Vagina (tissue), 2 donors: Measurements from ENCODE around the gene OTP. TPM values are rescaled to one million over a fixed set of nuclear protein-coding genes. Genes with fewer than 3 reads are reported as not detected.
A peak's percentile ranks its signal among the peaks of the same experiment; 100 is the strongest.

Experiments
- DNase-seq, 2 donors: peaks; one replicate each; pipeline ENCODE4 v3.0.0-alpha.2; 2017; ENCODE audit errors: extremely low spot score in 2 of 2
- H3K27ac ChIP-seq: fragments of 200-600 bp; sonication (generic); one replicate; pipeline ENCODE4 v1.5.1; 2019
- H3K27me3 ChIP-seq: fragments of 200-600 bp; sonication (generic); one replicate; pipeline ENCODE4 v1.5.1; 2019
- H3K36me3 ChIP-seq, 2 donors: fragments of 200-600 bp; sonication (generic); one replicate each; pipeline ENCODE4 v1.5.1; 2017 to 2019
- H3K4me1 ChIP-seq: fragments of 200-600 bp; sonication (generic); one replicate; pipeline ENCODE4 v1.5.1; 2019
- H3K4me3 ChIP-seq, 2 donors: fragments of 200-600 bp; sonication (generic); 1 replicate in 1 of 2; 2 replicates in 1 of 2; pipeline ENCODE4 v1.5.1; 2016 to 2019
- H3K9me3 ChIP-seq: fragments of 200-600 bp; sonication (generic); one replicate; pipeline ENCODE4 v1.5.1; 2019
- CTCF ChIP-seq, 3 experiments: fragments of 450-650 bp in 2 of 3; fragments of 200-600 bp in 1 of 3; sonication (generic) in 1 of 3; IDR thresholded peaks; one replicate each; pipeline ENCODE4 v1.5.1; 2017 to 2019; ENCODE audit warnings: antibody characterized with exemption in 3 of 3, mild to moderate bottlenecking in 2 of 3, moderate library complexity in 2 of 3
- POLR2A ChIP-seq, 2 donors: fragments of 450-650 bp; IDR thresholded peaks; one replicate each; pipeline ENCODE4 v1.6.1; 2017; ENCODE audit warnings: antibody characterized with exemption in 2 of 2, mild to moderate bottlenecking in 2 of 2, moderate library complexity in 2 of 2
- POLR2AphosphoS5 ChIP-seq, 2 donors: sonication (generic); formaldehyde crosslinking; IDR thresholded peaks; one replicate each; pipeline ENCODE4 v1.9.0; 2017; ENCODE audit warnings: antibody characterized with exemption in 2 of 2, mild to moderate bottlenecking in 2 of 2, low read depth in 1 of 2; ENCODE audit not compliant: insufficient read depth in 1 of 2
- intact Hi-C: fragments of 100-400 bp; cut with DNase I; formaldehyde crosslinking; loops from one replicate; pipeline ENCODE4 v1.15.1; 2023
- total RNA-seq: library from RNA; depleted of rRNA; stranded (reverse); fragments of >200 nt; gene quantifications from one replicate; pipeline ENCODE4 v1.2.3, GENCODE V29; 2016

The OTP gene
- total RNA-seq, 1 donor from 2014 or later: not detected

DNA sequence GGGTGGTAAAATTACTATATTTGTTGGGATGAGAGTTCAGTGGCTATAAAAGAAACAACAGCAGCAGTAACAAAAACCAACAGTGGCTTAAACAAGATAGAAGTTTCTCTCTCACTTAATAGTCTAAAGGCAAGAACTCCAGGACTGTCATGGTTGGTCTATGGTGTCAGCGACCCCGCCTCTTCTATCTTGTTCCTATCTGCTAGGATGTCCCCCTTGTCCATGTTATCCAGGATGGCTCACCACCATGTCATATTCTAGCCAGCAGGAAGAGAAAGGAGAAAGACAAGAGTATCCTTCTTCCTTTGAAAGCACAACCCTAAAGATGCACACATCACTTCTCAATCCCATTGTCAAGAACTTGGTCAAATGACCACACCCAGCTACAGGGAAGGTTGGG lies 11.3 kb upstream of the OTP start:
- intact Hi-C loops: no loop called here
- Histone ChIP-seq H3K27me3 (no peaks in the 10 kb centered on the region), H3K27ac (no peak overlapping the region), H3K4me1 (no peaks in the 10 kb centered on the region), H3K4me3 (no peak overlapping the region), H3K9me3 (no peaks in the 10 kb centered on the region), H3K36me3 (no peaks in the 10 kb centered on the region)
- no peak for TF ChIP-seq POLR2AphosphoS5 (IDR thresholded peaks at IDR 0.05; ENCODE audit: insufficient read depth in 1 of 2, low read depth in 1 of 2)
- TF ChIP-seq CTCF (IDR thresholded peaks at IDR 0.05): no peak
- no peak for TF ChIP-seq POLR2A (IDR thresholded peaks at IDR 0.05)
- peak in 1 of 2 donors; percentile 60 for DNase-seq

- no peak overlapping the region for H3K4me3 ChIP-seq
- H3K27ac ChIP-seq: no peak overlapping the region
- DNase-seq: no peak
- no peaks in the 10 kb centered on the region for H3K36me3 ChIP-seq
- H3K4me1 ChIP-seq: peaks cover under 1% of the 10 kb centered on the region
- peaks cover 7% of the 10 kb centered on the region for H3K27me3 ChIP-seq
- TF ChIP-seq POLR2A (IDR thresholded peaks at IDR 0.05) (no peak), POLR2AphosphoS5 (IDR thresholded peaks at IDR 0.05; ENCODE audit: insufficient read depth in 1 of 2, low read depth in 1 of 2) (no peak), CTCF (IDR thresholded peaks at IDR 0.05) (no peak)
- H3K9me3 ChIP-seq: no peaks in the 10 kb centered on the region
- intact Hi-C loops: no loop called here
Observed at GRCh38 chr5:77645995-77646639, 7.6 kb upstream of the OTP start.

GRCh38 chr5:77645158-77645994 lies 6.9 kb upstream of the OTP start:
- intact Hi-C loops: no loop called here
- Histone ChIP-seq H3K36me3 (no peaks in the 10 kb centered on the region), H3K4me1 (peaks cover 8% of the 10 kb centered on the region), H3K27ac (no peak overlapping the region), H3K4me3 (peak overlapping the region in 1 of 2 donors; percentile 31), H3K9me3 (no peaks in the 10 kb centered on the region), H3K27me3 (peaks cover 13% of the 10 kb centered on the region)
- TF ChIP-seq CTCF (IDR thresholded peaks at IDR 0.05) (no peak), POLR2AphosphoS5 (IDR thresholded peaks at IDR 0.05; ENCODE audit: insufficient read depth in 1 of 2, low read depth in 1 of 2) (no peak), POLR2A (IDR thresholded peaks at IDR 0.05) (no peak)
- no peak for DNase-seq

GRCh38 chr5:77644371-77645157 lies 6.1 kb upstream of the OTP start:
- no peak for DNase-seq
- Histone ChIP-seq H3K4me1 (peaks cover 15% of the 10 kb centered on the region), H3K27ac (no peak overlapping the region), H3K36me3 (no peaks in the 10 kb centered on the region), H3K9me3 (no peaks in the 10 kb centered on the region), H3K4me3 (peak overlapping the region in 1 of 2 donors; percentile 31), H3K27me3 (peaks cover 17% of the 10 kb centered on the region)
- TF ChIP-seq POLR2A (IDR thresholded peaks at IDR 0.05) (no peak), POLR2AphosphoS5 (IDR thresholded peaks at IDR 0.05; ENCODE audit: insufficient read depth in 1 of 2, low read depth in 1 of 2) (peak in 1 of 2 donors; percentile 18), CTCF (IDR thresholded peaks at IDR 0.05) (no peak)
- intact Hi-C loops: no loop called here
